NCI-H1694 (cell line): ENCODE data around the gene ZBTB14.

Source experiments
- DNase-seq: peaks from one replicate; lab custom pipeline; 2025; lab: John Stamatoyannopoulos, UW

ZBTB14 gene

GRCh38 chr18:5295231-5295920, at the start of gene ZBTB14:
ZBTB14 (minus strand) TSS chr18:5295726; CDS start chr18:5293246, 2,480 bp downstream.
- DNase-seq, result no peak

- no peak for DNase-seq
Measured at GRCh38 chr18:5339202-5339834, 43.8 kb upstream of the ZBTB14 start.

GRCh38 chr18:5334456-5335075, 39.0 kb upstream of the ZBTB14 start:
- no peak for DNase-seq

GRCh38 chr18:5318061-5318700, 22.7 kb upstream of the ZBTB14 start:
- DNase-seq, result no peak

GRCh38 chr18:5317186-5317585, 21.7 kb upstream of the ZBTB14 start:
- DNase-seq, result no peak

- DNase-seq, result no peak
Measured at GRCh38 chr18:5315838-5316237, 20.3 kb upstream of the ZBTB14 start.

GRCh38 chr18:5311301-5311989, 15.9 kb upstream of the ZBTB14 start:
- DNase-seq, result no peak

GRCh38 chr18:5309888-5310470, 14.5 kb upstream of the ZBTB14 start:
- no peak for DNase-seq

GRCh38 chr18:5305835-5306234, 10.3 kb upstream of the ZBTB14 start:
- no peak for DNase-seq

- no peak for DNase-seq
Measured at GRCh38 chr18:5304232-5304631, 8.7 kb upstream of the ZBTB14 start.

- DNase-seq, result no peak
Measured at GRCh38 chr18:5303636-5304035, 8.1 kb upstream of the ZBTB14 start.

- no peak for DNase-seq
Measured at GRCh38 chr18:5302606-5303005, 7.1 kb upstream of the ZBTB14 start.

GRCh38 chr18:5300476-5301010, 5.0 kb upstream of the ZBTB14 start:
- no peak for DNase-seq

- DNase-seq, result no peak
Measured at GRCh38 chr18:5298156-5298852, 2.8 kb upstream of the ZBTB14 start.

- no peak for DNase-seq
Measured at GRCh38 chr18:5297597-5297996, 2.1 kb upstream of the ZBTB14 start.

- DNase-seq, result peak; percentile 74
Measured at GRCh38 chr18:5296706-5297320, 1.3 kb upstream of the ZBTB14 start.

- peak; percentile 80 for DNase-seq
Measured at GRCh38 chr18:5295981-5296705, 617 bp upstream of the ZBTB14 start.

GRCh38 chr18:5294457-5295230, 882 bp downstream of the ZBTB14 start:
- no peak for DNase-seq

- no peak for DNase-seq
Measured at GRCh38 chr18:5294113-5294456, 1.4 kb downstream of the ZBTB14 start.
